Upper lobe of left lung (tissue), 4 donors: ENCODE results near the gene HLA-DOA.
A peak's percentile ranks its signal among the peaks of the same experiment; 100 is the strongest.

Experiments
- POLR2A ChIP-seq, 4 donors: fragments of 450-650 bp; IDR thresholded peaks; one replicate each; pipeline ENCODE4 v1.5.1; 2016 to 2017; ENCODE audit warnings: antibody characterized with exemption in 4 of 4, mild to moderate bottlenecking in 2 of 4
- TF ChIP-seq, protein P1 (sequence below), 6 experiments: fragments of 450-650 bp in 4 of 6; fragments of 200-600 bp in 2 of 6; sonication (generic) in 2 of 6; IDR thresholded peaks; one replicate each; pipeline ENCODE4 v1.5.1; 2016 to 2019; ENCODE audit warnings: antibody characterized with exemption in 6 of 6

DNA sequence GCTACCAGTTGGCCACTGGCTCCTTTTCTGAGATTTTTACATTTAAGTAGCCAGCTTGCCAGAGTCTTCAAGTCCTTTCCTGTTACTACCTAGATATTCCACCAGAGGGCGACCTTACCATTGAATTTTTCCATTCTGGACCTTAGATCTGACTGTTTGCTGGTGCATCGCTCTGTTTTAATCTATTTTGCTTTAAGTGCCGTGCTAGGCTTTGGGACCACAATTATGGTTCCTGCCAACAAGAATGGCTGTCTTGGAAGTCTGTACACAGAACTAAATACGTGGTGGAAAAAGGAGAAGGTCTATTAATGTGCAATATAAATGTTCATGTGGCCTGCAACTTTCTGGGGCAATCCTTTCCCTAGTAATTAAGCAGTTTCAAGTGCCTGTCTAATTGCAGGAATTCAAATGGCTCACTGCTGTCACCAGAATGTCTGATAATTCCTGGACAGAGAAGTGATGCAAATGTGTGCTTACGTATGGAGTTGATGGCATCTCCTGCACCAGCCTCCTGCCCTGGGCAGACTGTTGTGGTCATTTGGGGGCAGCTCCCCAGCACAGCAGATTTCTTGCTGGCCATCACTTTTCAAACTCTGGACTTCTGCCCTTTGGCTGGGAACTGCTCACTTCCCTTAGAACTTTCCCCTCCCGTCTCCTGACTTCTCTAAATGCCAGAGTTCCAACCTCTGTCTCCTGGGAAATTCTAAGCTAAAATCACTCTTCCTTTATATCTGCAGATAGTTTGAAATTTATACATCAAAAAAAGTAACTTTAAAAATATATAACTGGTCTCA lies 5.6 kb upstream of the HLA-DOA start:
- TF ChIP-seq, protein P1, sequence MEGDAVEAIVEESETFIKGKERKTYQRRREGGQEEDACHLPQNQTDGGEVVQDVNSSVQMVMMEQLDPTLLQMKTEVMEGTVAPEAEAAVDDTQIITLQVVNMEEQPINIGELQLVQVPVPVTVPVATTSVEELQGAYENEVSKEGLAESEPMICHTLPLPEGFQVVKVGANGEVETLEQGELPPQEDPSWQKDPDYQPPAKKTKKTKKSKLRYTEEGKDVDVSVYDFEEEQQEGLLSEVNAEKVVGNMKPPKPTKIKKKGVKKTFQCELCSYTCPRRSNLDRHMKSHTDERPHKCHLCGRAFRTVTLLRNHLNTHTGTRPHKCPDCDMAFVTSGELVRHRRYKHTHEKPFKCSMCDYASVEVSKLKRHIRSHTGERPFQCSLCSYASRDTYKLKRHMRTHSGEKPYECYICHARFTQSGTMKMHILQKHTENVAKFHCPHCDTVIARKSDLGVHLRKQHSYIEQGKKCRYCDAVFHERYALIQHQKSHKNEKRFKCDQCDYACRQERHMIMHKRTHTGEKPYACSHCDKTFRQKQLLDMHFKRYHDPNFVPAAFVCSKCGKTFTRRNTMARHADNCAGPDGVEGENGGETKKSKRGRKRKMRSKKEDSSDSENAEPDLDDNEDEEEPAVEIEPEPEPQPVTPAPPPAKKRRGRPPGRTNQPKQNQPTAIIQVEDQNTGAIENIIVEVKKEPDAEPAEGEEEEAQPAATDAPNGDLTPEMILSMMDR (IDR thresholded peaks at IDR 0.05): peak; percentile 79 to 91 (median 83)
- no peak for TF ChIP-seq POLR2A (IDR thresholded peaks at IDR 0.05)
